ENCODE results near the gene RTEL1. TPM values are rescaled to one million over a fixed set of nuclear protein-coding genes. Genes with fewer than 3 reads are reported as not detected.
"Not testable (repeated sequence)": the region's sequence is repeated elsewhere in the genome, so short reads cannot be mapped to it uniquely, and the experiment has no call there.

The RTEL1 gene
- total RNA-seq, 1 donor from 2014 or later = 20.2 TPM

- H3K4me1 Mint-ChIP-seq (ENCODE audit: unreplicated experiment) = peaks cover 8% of the 10 kb centered on the region
- no peak for TF ChIP-seq CTCF (IDR thresholded peaks at IDR 0.05; ENCODE audit: unreplicated experiment)
- H3K4me3 Mint-ChIP-seq (ENCODE audit: unreplicated experiment) = no peak overlapping the region
- no peak for DNase-seq (ENCODE audit: low spot score)
- no peaks in the 10 kb centered on the region for H3K9me3 Mint-ChIP-seq (ENCODE audit: unreplicated experiment)
- no peak overlapping the region for H3K27ac Mint-ChIP-seq (ENCODE audit: unreplicated experiment)
- peaks cover 3% of the 10 kb centered on the region for H3K27me3 Mint-ChIP-seq (ENCODE audit: unreplicated experiment)
- peaks cover 33% of the 10 kb centered on the region for H3K36me3 Mint-ChIP-seq (ENCODE audit: low read depth, unreplicated experiment)
These were observed 54.1 kb downstream of the RTEL1 start for GRCh38 chr20:63712191-63712590.

DNA sequence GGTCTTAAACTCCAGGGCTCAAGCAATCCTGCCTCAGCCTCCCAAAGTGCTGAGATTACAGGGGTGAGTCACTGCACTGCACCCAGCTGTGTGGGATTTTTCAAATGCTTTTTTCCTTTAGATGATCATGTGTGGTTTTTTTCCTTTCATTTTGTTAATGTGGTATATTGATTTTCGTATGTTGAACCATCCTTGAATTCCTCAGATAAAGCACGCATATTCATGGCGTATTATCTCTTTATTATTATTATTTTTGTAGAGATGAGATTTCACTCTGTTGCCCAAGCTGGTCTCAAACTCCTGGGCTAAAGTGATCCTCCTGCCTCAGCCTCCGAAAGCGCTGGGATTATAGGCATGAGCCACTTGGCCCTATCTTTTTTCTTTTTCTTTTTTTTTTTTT lies 56.7 kb downstream of the RTEL1 start:
- Mint-ChIP-seq H3K4me1 (ENCODE audit: unreplicated experiment) (peaks cover 2% of the 10 kb centered on the region), H3K36me3 (ENCODE audit: low read depth, unreplicated experiment) (peaks cover 43% of the 10 kb centered on the region), H3K27ac (ENCODE audit: unreplicated experiment) (no peak overlapping the region), H3K9me3 (ENCODE audit: unreplicated experiment) (no peaks in the 10 kb centered on the region), H3K27me3 (ENCODE audit: unreplicated experiment) (peaks cover 2% of the 10 kb centered on the region), H3K4me3 (ENCODE audit: unreplicated experiment) (no peak overlapping the region)
- no peak for DNase-seq (ENCODE audit: low spot score)
- TF ChIP-seq CTCF (IDR thresholded peaks at IDR 0.05; ENCODE audit: unreplicated experiment) = no peak

DNA sequence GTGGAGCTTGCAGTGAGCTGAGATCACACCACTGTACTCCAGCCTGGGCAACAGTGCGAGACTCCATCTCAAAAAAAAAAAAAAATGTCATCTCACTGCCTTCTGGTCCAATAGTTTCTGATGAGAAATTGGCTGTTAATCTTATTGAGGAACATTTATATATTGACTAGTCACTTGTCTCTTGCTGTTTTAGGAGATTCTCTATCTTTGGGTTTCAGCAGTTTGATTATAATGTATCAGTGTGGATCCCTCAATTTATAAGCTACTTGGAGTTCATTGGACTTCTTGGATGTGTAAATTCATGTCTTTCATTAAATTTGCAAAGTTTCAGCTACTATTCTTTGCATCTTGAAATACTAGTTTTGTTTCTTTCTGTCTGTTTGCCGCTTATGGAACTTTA lies 60.9 kb downstream of the RTEL1 start:
- no peaks in the 10 kb centered on the region for H3K9me3 Mint-ChIP-seq (ENCODE audit: unreplicated experiment)
- H3K4me3 Mint-ChIP-seq (ENCODE audit: unreplicated experiment) = no peak overlapping the region
- no peak for TF ChIP-seq CTCF (IDR thresholded peaks at IDR 0.05; ENCODE audit: unreplicated experiment)
- peaks cover 2% of the 10 kb centered on the region for H3K27me3 Mint-ChIP-seq (ENCODE audit: unreplicated experiment)
- no peak for DNase-seq (ENCODE audit: low spot score)
- H3K4me1 Mint-ChIP-seq (ENCODE audit: unreplicated experiment) = no peaks in the 10 kb centered on the region
- peaks cover 35% of the 10 kb centered on the region for H3K36me3 Mint-ChIP-seq (ENCODE audit: low read depth, unreplicated experiment)
- H3K27ac Mint-ChIP-seq (ENCODE audit: unreplicated experiment) = no peak overlapping the region

- not testable (repeated sequence) for H3K9me3 Mint-ChIP-seq (ENCODE audit: unreplicated experiment); H3K27ac Mint-ChIP-seq (ENCODE audit: unreplicated experiment); DNase-seq (ENCODE audit: low spot score); H3K4me1 Mint-ChIP-seq (ENCODE audit: unreplicated experiment); H3K4me3 Mint-ChIP-seq (ENCODE audit: unreplicated experiment); H3K27me3 Mint-ChIP-seq (ENCODE audit: unreplicated experiment)
- peaks cover 43% of the 10 kb centered on the region for H3K36me3 Mint-ChIP-seq (ENCODE audit: low read depth, unreplicated experiment)
These were observed 65.0 kb downstream of the RTEL1 start for GRCh38 chr20:63722967-63723622.

- peaks cover 29% of the 10 kb centered on the region for H3K36me3 Mint-ChIP-seq (ENCODE audit: low read depth, unreplicated experiment)
- not testable (repeated sequence) for H3K27me3 Mint-ChIP-seq (ENCODE audit: unreplicated experiment); H3K4me1 Mint-ChIP-seq (ENCODE audit: unreplicated experiment); H3K27ac Mint-ChIP-seq (ENCODE audit: unreplicated experiment); DNase-seq (ENCODE audit: low spot score); H3K9me3 Mint-ChIP-seq (ENCODE audit: unreplicated experiment)
- H3K4me3 Mint-ChIP-seq (ENCODE audit: unreplicated experiment) = peak overlapping the region; percentile 18
These were observed 72.1 kb downstream of the RTEL1 start for GRCh38 chr20:63730189-63730733.

- no peaks in the 10 kb centered on the region for H3K9me3 Mint-ChIP-seq (ENCODE audit: unreplicated experiment)
- H3K4me1 Mint-ChIP-seq (ENCODE audit: unreplicated experiment) = no peaks in the 10 kb centered on the region
- no peak for TF ChIP-seq CTCF (IDR thresholded peaks at IDR 0.05; ENCODE audit: unreplicated experiment)
- H3K27ac Mint-ChIP-seq (ENCODE audit: unreplicated experiment) = no peak overlapping the region
- no peak overlapping the region for H3K4me3 Mint-ChIP-seq (ENCODE audit: unreplicated experiment)
- H3K27me3 Mint-ChIP-seq (ENCODE audit: unreplicated experiment) = peaks cover 13% of the 10 kb centered on the region
- no peak for DNase-seq (ENCODE audit: low spot score)
- peaks cover 28% of the 10 kb centered on the region for H3K36me3 Mint-ChIP-seq (ENCODE audit: low read depth, unreplicated experiment)
These were observed 73.3 kb downstream of the RTEL1 start for GRCh38 chr20:63731410-63731809.

All from endothelial cell (in vitro differentiated cells).